Measurements from ENCODE around the gene FLNC.

The FLNC gene

DNA sequence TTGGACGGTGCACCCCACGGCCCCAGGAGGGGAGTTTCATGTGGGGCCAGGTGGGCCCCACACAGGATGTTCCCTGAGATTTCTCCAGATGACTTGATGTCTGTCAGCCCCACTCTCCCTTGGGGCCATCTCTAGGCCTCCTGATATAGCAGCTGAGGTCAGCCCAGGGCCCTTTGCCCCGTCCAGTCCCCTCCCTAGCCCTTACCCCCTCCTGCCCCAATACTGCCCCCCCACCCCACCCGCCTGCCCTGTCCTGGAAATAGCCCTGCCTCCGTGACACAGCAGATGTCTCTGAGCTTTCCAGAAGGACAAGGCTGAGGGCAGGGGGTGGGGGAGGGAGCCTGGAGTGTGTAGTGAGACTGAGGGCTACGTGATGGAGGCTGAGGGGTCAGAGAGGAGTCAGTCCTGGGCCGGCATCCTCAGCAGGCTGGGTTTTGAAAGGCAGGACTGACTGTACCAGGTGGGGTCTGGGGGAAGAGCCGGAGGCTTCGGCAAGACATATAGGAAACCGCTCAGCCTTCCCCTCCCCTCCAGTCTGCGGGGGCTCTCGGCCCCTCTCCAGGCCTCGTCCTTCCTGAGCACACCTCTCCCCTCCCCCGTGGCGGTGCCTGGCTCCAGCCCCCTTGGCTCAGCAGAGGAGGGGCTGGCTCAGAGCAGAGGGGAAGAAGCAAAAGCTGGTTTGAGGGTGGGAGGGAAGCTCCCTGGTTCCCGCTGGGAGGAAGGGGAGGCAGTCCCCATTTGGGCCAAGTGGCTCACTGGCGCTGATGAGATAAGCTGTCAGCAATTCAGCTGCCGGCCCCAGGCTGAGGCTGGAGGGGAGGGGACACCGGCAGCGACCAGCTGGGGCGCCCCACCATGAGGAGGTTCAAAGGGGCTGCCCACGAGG lies 2.0 kb downstream of the FLNC start:
- Histone ChIP-seq H3K36me3 (replicated peaks) (peaks cover 12% of the 10 kb centered on the region), H3K27me3 (ENCODE audit: low read depth) (no peaks in the 10 kb centered on the region), H3K4me1 (peaks cover 23% of the 10 kb centered on the region), H3K9me3 (no peaks in the 10 kb centered on the region), H3K4me3 (peak overlapping the region; percentile 46)
- in situ Hi-C loops (cut with MboI; ENCODE audit: low sequenced_read_pairs) = no loop called here
- DNase-seq (ENCODE audit: low spot score in 2 of 2) = peak in 1 of 2 experiments; percentile 44

DNA sequence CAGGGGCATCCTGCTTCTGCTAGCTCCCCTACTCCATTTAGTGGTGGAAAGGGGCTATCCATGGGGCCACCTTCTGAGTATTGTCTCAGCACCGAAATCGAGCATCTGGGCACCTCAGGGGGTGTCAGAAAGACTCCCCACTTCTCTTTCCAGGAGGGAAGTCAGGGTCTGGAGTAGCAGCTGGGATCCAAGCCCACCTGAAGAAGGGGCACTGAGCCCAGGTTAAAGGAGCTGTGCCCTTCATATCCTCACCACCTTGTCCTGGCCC lies 2.6 kb downstream of the FLNC start:
- Histone ChIP-seq H3K9me3 (no peaks in the 10 kb centered on the region), H3K36me3 (replicated peaks) (peaks cover 16% of the 10 kb centered on the region), H3K4me3 (peak overlapping the region; percentile 46; the same call in 1 of the 2 replicates), H3K27me3 (ENCODE audit: low read depth) (no peaks in the 10 kb centered on the region), H3K4me1 (peaks cover 23% of the 10 kb centered on the region)
- in situ Hi-C loops (cut with MboI; ENCODE audit: low sequenced_read_pairs) = no loop called here
- DNase-seq (ENCODE audit: low spot score in 2 of 2) = no peak

DNA sequence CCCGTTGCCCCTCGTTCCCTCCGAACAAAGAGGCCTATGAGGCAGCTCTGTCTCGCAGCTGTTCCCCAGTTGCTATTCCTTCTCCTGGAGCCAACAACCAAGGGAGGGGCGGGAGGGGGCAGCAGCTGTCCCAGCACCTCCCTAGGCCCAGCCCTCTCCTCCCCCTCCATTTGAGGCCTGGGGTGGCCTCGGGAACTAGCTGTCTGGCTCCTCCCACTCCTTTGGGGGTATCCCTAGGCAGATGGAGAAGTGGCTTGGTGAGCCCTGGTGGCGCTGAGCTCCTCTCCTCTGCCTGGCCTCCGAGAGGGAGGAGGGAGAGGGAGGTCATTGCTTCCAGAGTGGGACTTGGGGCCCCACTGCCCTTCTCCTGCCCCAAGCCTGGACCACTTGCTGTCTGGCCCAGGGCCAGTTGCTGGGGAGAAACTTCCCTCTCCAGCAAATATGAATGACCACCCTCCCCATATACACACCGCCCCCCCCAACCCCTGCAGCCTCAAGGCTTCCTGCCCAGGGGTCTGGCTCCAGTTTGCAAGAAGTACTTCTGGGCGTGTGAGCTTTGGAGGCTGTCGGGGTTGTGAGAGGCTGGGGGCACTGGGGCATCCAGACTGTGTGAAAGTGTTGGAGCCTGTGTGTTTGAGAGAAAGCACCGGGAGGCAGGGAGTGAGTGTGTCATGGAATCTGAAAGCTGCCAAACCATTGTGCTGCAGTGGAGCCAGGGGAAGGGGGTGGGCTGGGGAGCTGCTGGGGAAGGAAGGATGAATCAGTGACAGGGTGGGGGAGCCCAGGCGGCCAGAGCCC lies 3.1 kb downstream of the FLNC start:
- peaks cover 23% of the 10 kb centered on the region for H3K4me1 ChIP-seq
- DNase-seq (ENCODE audit: low spot score in 2 of 2) = peak in 1 of 2 experiments; percentile 38

DNA sequence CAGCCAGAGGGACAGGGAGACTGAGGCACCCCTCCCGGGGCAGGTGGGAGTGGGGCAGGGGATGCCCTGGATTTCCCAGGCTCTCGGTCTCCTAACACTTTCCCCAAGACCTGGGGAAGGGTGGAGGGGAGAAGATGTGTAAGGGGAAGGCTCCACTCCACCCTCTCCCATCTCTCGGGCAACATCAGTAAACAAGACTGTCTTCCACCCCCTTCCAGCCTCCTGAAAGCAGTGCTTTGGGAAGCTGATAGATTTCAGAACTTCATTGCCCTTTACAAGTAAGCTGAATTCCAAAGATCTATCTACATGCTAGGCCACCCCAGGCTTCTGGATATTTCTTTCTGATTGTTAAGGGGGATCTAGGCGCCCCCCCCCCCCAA lies 3.7 kb downstream of the FLNC start:
- H3K36me3 ChIP-seq (replicated peaks) = peaks cover 25% of the 10 kb centered on the region
- H3K4me3 ChIP-seq = no peak overlapping the region
- DNase-seq (ENCODE audit: low spot score in 2 of 2) = no peak
- no peaks in the 10 kb centered on the region for H3K9me3 ChIP-seq
- in situ Hi-C loops (cut with MboI; ENCODE audit: low sequenced_read_pairs) = no loop called here
- H3K27me3 ChIP-seq (ENCODE audit: low read depth) = no peaks in the 10 kb centered on the region
- peaks cover 23% of the 10 kb centered on the region for H3K4me1 ChIP-seq

More for the DNA sequence above, 3.1 kb downstream of the FLNC start:
- in situ Hi-C loops (cut with MboI; ENCODE audit: low sequenced_read_pairs) = no loop called here
- Histone ChIP-seq H3K27me3 (ENCODE audit: low read depth) (no peaks in the 10 kb centered on the region), H3K36me3 (replicated peaks) (peaks cover 21% of the 10 kb centered on the region), H3K4me3 (no peak overlapping the region), H3K9me3 (no peaks in the 10 kb centered on the region)

DNA sequence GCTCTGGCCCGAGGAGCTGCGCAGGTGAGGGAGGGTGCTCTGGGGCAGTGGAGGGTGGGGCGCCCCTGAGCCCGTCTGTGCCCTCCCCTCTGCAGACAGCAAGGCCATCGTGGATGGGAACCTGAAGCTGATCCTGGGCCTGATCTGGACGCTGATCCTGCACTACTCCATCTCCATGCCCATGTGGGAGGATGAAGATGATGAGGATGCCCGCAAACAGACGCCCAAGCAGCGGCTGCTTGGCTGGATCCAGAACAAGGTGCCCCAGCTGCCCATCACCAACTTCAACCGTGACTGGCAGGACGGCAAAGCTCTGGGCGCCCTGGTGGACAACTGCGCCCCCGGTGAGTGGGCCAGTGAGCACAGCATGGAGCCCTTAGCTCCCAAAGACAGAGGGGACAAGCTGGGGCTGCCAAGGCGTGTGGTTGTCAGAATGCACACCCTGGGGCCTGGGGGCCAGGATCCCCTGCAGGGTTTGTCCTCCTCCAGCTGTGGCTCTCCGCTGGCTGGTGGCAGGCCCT lies 5.1 kb downstream of the FLNC start:
- Histone ChIP-seq H3K36me3 (replicated peaks) (peaks cover 29% of the 10 kb centered on the region), H3K9me3 (no peaks in the 10 kb centered on the region), H3K4me3 (no peak overlapping the region), H3K4me1 (peaks cover 17% of the 10 kb centered on the region), H3K27me3 (ENCODE audit: low read depth) (no peaks in the 10 kb centered on the region)
- in situ Hi-C loops (cut with MboI; ENCODE audit: low sequenced_read_pairs) = no loop called here
- no peak for DNase-seq (ENCODE audit: low spot score in 2 of 2)

DNA sequence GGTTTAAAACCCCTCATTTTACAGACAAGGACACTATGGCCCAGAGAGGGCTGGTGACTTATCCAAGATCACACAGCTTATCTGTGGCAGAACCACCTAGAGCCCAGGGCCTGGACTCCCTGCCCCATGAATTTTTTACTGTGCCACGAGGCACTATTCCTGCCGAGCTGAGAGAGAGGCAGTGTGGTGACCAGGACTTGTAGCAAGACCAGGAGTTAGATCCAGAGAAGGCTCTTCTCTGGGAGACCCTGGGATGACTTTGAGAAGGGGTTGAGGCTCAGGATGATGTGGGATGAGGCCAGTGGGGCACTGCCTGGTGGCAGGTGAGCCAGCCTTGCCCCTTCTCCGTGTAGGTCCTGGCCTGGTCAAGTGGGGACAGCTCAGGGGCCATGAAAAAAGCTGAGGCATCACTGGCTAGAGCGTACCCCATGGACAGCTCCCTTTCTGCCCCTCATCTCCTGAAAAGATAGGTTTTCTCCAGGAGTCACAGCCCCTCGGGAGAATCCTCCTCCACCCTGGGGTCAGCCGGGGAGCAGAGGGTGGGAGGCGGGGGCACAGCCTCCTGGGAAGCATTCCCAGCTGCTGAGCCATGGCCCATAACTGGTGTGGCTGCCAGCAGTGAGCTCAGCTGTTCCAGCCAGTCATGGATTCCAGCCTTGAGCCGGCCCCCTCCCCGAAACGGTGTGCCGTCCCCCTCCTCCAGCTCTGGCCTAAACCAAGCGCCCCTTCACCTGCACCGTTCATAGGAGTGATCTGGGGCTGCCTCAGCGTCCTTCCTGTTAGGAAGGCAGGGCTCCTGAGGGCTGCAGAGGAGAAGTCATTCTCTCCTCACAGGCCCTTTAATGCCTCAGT lies 5.8 kb downstream of the FLNC start:
- DNase-seq (ENCODE audit: low spot score in 2 of 2) = no peak

DNA sequence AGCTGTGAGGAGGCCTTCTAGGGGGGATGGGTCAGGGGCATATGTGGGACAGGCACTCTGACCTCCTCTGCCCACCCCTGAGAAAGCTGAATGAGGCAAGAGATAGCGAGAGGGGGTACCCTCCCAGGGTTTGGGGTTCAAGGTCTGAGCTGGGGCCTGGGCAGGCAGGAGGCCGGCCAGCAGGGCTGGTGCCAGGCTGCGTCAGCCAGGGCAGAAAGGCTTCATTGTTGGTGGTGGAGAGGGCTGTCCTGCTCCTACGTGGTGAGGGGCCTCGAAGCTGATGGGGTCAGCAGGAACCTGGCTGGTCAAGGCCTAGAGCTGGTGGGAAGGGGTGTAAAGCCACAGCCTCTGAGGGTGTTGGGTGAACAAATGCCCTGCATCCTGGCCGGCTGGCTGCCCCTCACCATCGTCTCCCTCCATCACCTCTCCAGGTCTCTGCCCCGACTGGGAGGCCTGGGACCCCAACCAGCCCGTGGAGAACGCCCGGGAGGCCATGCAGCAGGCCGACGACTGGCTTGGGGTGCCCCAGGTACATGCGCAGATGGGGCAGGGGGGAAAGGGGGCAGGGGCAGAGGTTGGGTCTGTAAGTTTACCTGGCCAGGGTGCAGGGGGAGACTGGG lies 6.6 kb downstream of the FLNC start:
- Histone ChIP-seq H3K9me3 (no peaks in the 10 kb centered on the region), H3K4me1 (peaks cover 11% of the 10 kb centered on the region), H3K36me3 (replicated peaks) (peaks cover 41% of the 10 kb centered on the region), H3K4me3 (no peak overlapping the region), H3K27me3 (ENCODE audit: low read depth) (no peaks in the 10 kb centered on the region)
- in situ Hi-C loops (cut with MboI; ENCODE audit: low sequenced_read_pairs) = no loop called here
- DNase-seq (ENCODE audit: low spot score in 2 of 2) = no peak

More for the DNA sequence above, 5.8 kb downstream of the FLNC start:
- in situ Hi-C loops (cut with MboI; ENCODE audit: low sequenced_read_pairs) = no loop called here
- peaks cover 32% of the 10 kb centered on the region for H3K36me3 ChIP-seq (replicated peaks)
- H3K4me1 ChIP-seq = peaks cover 13% of the 10 kb centered on the region
- no peaks in the 10 kb centered on the region for H3K9me3 ChIP-seq
- H3K27me3 ChIP-seq (ENCODE audit: low read depth) = no peaks in the 10 kb centered on the region
- H3K4me3 ChIP-seq = no peak overlapping the region

DNA sequence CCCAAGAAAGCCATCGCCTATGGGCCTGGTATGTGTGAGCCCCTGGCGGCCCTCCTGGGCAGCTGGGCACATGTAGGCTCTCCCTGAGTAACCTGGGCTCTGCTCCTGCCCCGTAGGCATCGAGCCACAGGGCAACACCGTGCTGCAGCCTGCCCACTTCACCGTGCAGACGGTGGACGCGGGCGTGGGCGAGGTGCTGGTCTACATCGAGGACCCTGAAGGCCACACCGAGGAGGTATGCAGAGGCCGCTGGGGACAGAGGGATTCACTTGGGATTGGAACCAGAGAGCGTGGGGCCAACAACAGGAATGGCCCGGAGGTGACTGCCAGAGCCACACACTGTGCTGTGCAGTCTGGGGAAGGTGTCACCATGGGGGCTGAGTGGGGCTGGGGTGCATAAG lies 7.3 kb downstream of the FLNC start:
- in situ Hi-C loops (cut with MboI; ENCODE audit: low sequenced_read_pairs) = no loop called here
- Histone ChIP-seq H3K27me3 (ENCODE audit: low read depth) (no peaks in the 10 kb centered on the region), H3K9me3 (no peaks in the 10 kb centered on the region), H3K4me1 (peaks cover 6% of the 10 kb centered on the region), H3K4me3 (no peak overlapping the region), H3K36me3 (replicated peaks) (peaks cover 46% of the 10 kb centered on the region)
- DNase-seq (ENCODE audit: low spot score in 2 of 2) = no peak

DNA sequence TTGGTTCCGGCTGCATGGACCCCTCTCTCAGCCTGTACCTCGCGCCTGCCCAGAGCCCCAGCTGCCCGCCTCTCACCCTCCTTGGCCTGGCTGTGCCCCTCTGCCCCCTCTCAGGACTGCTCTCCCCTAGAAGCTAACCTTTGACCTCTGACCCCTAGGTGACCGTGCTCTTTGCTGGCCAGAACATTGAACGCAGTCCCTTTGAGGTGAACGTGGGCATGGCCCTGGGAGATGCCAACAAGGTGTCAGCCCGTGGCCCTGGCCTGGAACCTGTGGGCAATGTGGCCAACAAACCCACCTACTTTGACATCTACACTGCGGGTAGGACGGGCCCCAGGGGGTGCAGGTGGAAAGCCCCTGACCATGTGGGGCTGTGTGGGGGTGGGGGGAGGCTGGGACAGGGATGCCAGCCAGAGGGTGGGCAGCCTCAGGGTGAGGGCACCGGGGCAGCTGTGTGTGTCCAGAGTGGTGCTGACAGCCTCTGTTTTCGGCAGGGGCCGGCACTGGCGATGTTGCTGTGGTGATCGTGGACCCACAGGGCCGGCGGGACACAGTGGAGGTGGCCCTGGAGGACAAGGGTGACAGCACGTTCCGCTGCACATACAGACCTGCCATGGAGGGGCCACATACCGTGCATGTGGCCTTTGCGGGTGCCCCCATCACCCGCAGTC lies 8.0 kb downstream of the FLNC start:
- H3K4me3 ChIP-seq = no peak overlapping the region
- in situ Hi-C loops (cut with MboI; ENCODE audit: low sequenced_read_pairs) = no loop called here
- no peak for DNase-seq (ENCODE audit: low spot score in 2 of 2)
- H3K36me3 ChIP-seq (replicated peaks) = peaks cover 53% of the 10 kb centered on the region
- H3K4me1 ChIP-seq = no peaks in the 10 kb centered on the region
- no peaks in the 10 kb centered on the region for H3K9me3 ChIP-seq
- H3K27me3 ChIP-seq (ENCODE audit: low read depth) = no peaks in the 10 kb centered on the region

DNA sequence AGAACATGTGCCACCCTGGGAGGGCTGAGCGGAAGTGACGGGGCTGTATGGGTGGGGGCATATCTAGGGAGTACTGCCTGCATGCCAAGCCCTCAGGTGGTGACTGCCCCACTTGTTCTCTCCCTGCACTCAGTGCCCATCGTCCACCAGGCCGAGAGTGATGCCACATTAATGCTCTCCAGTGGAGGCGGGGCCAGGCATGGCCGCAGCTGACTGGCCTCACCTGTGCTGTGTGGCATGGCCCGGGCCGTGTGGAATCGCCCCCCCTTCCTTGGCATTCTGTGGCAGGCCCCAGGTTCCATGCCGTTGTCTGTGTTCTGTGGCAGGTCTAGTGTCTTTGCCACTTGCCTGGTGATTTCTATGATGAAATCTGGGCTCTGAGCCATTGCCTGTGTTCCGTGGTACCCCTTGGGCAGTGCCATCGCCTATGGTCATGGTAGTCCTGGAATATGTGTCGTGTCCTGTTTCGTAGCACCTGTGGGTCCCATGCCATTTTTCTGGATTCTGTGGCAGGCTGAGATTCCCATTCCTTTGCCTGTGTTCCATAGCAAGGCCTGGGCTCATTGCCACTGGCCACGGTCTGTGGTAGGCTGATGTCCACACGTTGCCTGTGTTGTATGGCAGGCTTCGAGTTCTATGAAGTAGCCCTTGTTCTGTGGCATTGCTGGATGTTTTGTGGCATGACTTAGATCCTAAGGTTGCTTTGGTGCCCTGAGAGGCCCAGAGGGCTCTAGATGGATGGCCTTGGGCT lies 8.9 kb downstream of the FLNC start:
- H3K4me1 ChIP-seq = no peaks in the 10 kb centered on the region
- no peaks in the 10 kb centered on the region for H3K27me3 ChIP-seq (ENCODE audit: low read depth)
- H3K4me3 ChIP-seq = no peak overlapping the region
- DNase-seq (ENCODE audit: low spot score in 2 of 2) = no peak
- no peaks in the 10 kb centered on the region for H3K9me3 ChIP-seq
- peaks cover 62% of the 10 kb centered on the region for H3K36me3 ChIP-seq (replicated peaks)
- in situ Hi-C loops (cut with MboI; ENCODE audit: low sequenced_read_pairs) = no loop called here

DNA sequence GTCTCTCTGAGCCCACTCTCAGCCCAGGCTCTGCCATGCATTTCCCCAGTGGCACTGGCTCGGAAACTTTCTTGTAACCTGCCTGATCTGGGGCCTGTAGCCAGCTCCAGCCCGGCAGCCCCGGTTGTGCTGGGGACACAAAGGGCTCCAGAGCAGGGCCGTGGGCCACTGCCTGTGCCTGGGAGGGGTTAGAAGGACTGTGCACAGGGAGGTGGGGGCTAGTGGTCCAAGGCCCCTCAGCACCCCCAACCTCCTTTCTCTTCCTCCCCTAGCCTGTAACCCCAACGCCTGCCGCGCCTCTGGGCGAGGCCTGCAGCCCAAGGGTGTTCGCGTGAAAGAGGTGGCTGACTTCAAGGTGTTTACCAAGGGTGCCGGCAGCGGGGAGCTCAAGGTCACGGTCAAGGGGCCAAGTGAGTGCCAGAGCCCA lies 9.6 kb downstream of the FLNC start:
- Histone ChIP-seq H3K27me3 (ENCODE audit: low read depth) (no peaks in the 10 kb centered on the region), H3K9me3 (no peaks in the 10 kb centered on the region), H3K4me1 (no peaks in the 10 kb centered on the region), H3K4me3 (no peak overlapping the region), H3K36me3 (replicated peaks) (peaks cover 68% of the 10 kb centered on the region)
- no peak for DNase-seq (ENCODE audit: low spot score in 2 of 2)
- in situ Hi-C loops (cut with MboI; ENCODE audit: low sequenced_read_pairs) = no loop called here
